Left ventricle myocardium inferior (tissue), 1 donor: Measurements from ENCODE around the gene GAS2L2. TPM values are rescaled to one million over a fixed set of nuclear protein-coding genes. Genes with fewer than 3 reads are reported as not detected.

Experiments
- DNase-seq: peaks from one replicate; pipeline ENCODE4 v3.0.0-alpha.2; 2020
- H3K27ac ChIP-seq: fragments of 200-600 bp; replicated peaks from 2 replicates; pipeline ENCODE4 v1.8.0; 2021
- H3K27me3 ChIP-seq: fragments of 200-600 bp; 2 replicates; pipeline ENCODE4 v1.8.0; 2021; ENCODE audit warnings: low read depth
- H3K36me3 ChIP-seq: fragments of 200-600 bp; 2 replicates; pipeline ENCODE4 v1.8.0; 2021
- H3K4me1 ChIP-seq: fragments of 200-600 bp; 2 replicates; pipeline ENCODE4 v1.8.0; 2021
- H3K4me3 ChIP-seq: fragments of 200-600 bp; 2 replicates; pipeline ENCODE4 v1.8.0; 2021; ENCODE audit warnings: mild to moderate bottlenecking, moderate library complexity
- H3K9me3 ChIP-seq: fragments of 200-600 bp; replicated peaks from 2 replicates; pipeline ENCODE4 v1.8.0; 2021
- CTCF ChIP-seq: fragments of 200-600 bp; IDR thresholded peaks from 2 replicates; pipeline ENCODE4 v1.8.0; 2021; ENCODE audit warnings: antibody characterized with exemption, mild to moderate bottlenecking, borderline replicate concordance
- intact Hi-C: fragments of 100-400 bp; cut with micrococcal nuclease; formaldehyde crosslinking; loops from one replicate; pipeline ENCODE4 v1.11.0; 2022
- total RNA-seq: library from RNA; stranded (reverse); fragmentation: NEBNext Ultra II Directional; extraction: Animal tissue kit (Norgen Biotek cat#: 25700); gene quantifications from one replicate; pipeline ENCODE4 v1.2.1, GENCODE V29; 2021
- donor health status: DM: no; HTN: yes; CAD: no; lungs with severe emphysema.

The GAS2L2 gene
- total RNA-seq, 1 donor from 2014 or later, result 0.08 TPM

DNA sequence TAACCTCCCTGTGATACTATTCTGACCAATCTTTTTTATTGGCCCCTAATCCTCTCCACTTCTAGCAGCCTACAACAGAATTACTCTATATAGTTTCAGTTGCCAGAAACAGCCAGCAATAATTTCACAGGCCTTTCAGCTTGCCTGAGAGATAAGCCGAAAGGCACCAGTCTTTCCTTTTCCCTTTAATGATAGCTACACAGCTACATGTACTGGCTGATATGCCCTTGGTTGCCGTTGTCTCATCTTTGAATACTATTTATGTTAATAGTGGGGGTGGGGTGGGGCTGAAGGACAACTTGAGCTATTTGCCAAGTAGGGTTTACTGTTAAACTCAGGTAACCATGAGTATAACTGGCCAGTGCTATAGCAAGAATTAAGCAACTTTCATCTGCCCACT, 57.4 kb downstream of the GAS2L2 start:
- Histone ChIP-seq H3K4me1 (peaks cover 19% of the 10 kb centered on the region), H3K9me3 (no peaks in the 10 kb centered on the region), H3K36me3 (peaks cover 36% of the 10 kb centered on the region), H3K27ac (peak overlapping the region; percentile 53), H3K27me3 (no peaks in the 10 kb centered on the region), H3K4me3 (no peak overlapping the region)
- no peak for TF ChIP-seq CTCF
- DNase-seq, result no peak
- intact Hi-C loops, result no loop called here

- no peak for TF ChIP-seq CTCF
- H3K4me3 ChIP-seq, result no peak overlapping the region
- H3K9me3 ChIP-seq, result no peaks in the 10 kb centered on the region
- intact Hi-C loops, result no loop called here
- no peaks in the 10 kb centered on the region for H3K27me3 ChIP-seq
- peak overlapping the region; percentile 53 for H3K27ac ChIP-seq
- no peak for DNase-seq
- H3K4me1 ChIP-seq, result peaks cover 19% of the 10 kb centered on the region
- H3K36me3 ChIP-seq, result peaks cover 41% of the 10 kb centered on the region
Measured at GRCh38 chr17:35694906-35695305, 58.1 kb downstream of the GAS2L2 start.

Other genes starting within 250 kb of the GAS2L2 start
- gene SLFN12L, start 215.6 kb downstream of the GAS2L2 start, total RNA-seq, result 0.25 TPM
- gene SLFN14, start 192.4 kb downstream of the GAS2L2 start, total RNA-seq, result not detected
- 8.7 TPM for gene PEX12, start 174.7 kb downstream of the GAS2L2 start, total RNA-seq
- gene AP2B1, start 165.9 kb downstream of the GAS2L2 start, total RNA-seq, result 113 TPM
- gene RASL10B, start 21.6 kb downstream of the GAS2L2 start, total RNA-seq, result 18.4 TPM
- not detected for gene C17orf50, start 7.6 kb upstream of the GAS2L2 start, total RNA-seq
- gene MMP28, start 42.4 kb upstream of the GAS2L2 start, total RNA-seq, result 3.0 TPM
- gene TAF15, start 56.2 kb upstream of the GAS2L2 start, total RNA-seq, result 113 TPM
- gene HEATR9, start 115.7 kb upstream of the GAS2L2 start, total RNA-seq, result not detected
- 0.60 TPM for gene CCL5, start 127.1 kb upstream of the GAS2L2 start, total RNA-seq
- not detected for gene RDM1, start 177.5 kb upstream of the GAS2L2 start, total RNA-seq
- not detected for gene LYZL6, start 190.5 kb upstream of the GAS2L2 start, total RNA-seq
- not detected for gene CCL16, start 228.3 kb upstream of the GAS2L2 start, total RNA-seq
- 8.8 TPM for gene CCL14, start 233.5 kb upstream of the GAS2L2 start, total RNA-seq
- not detected for gene CCL15, start 248.3 kb upstream of the GAS2L2 start, total RNA-seq